Gastrocnemius medialis (tissue), 4 donors: ENCODE data around the gene PLAAT2. TPM values are rescaled to one million over a fixed set of nuclear protein-coding genes. Genes with fewer than 3 reads are reported as not detected.
"Not testable (repeated sequence)": the region's sequence is repeated elsewhere in the genome, so short reads cannot be mapped to it uniquely, and the experiment has no call there.

Experiments
- ATAC-seq, 2 donors: fragments of 150-250 bp; one replicate each; pipeline ENCODE4 v1.9.1; 2016
- DNase-seq, 2 donors: peaks; one replicate each; pipeline ENCODE4 v3.0.0-alpha.2; 2019
- H3K27ac ChIP-seq, 4 donors: fragments of 200-600 bp; sonication (generic); 1 replicate in 1 of 4; 2 replicates in 3 of 4; pipeline ENCODE4 v1.5.1; 2016 to 2018; ENCODE audit warnings: mild to moderate bottlenecking in 2 of 4, moderate library complexity in 1 of 4
- H3K27me3 ChIP-seq, 3 donors: fragments of 200-600 bp; sonication (generic) in 2 of 3; 1 replicate in 1 of 3; 2 replicates in 2 of 3; pipeline versions ENCODE4 v1.5.1 to v1.6.0; 2016 to 2019; ENCODE audit warnings: mild to moderate bottlenecking in 1 of 3, moderate library complexity in 1 of 3
- H3K36me3 ChIP-seq, 2 donors: fragments of 200-600 bp; sonication (generic) in 1 of 2; one replicate each; pipeline ENCODE4 v1.5.1; 2017 to 2018
- H3K4me1 ChIP-seq, 2 donors: fragments of 200-600 bp; sonication (generic) in 1 of 2; one replicate each; pipeline ENCODE4 v1.5.1; 2016 to 2017; ENCODE audit warnings: mild to moderate bottlenecking in 2 of 2
- H3K4me3 ChIP-seq, 4 donors: fragments of 200-600 bp; sonication (generic) in 3 of 4; 1 replicate in 1 of 4; 2 replicates in 3 of 4; pipeline ENCODE4 v1.5.1; 2016 to 2019; ENCODE audit warnings: mild to moderate bottlenecking in 2 of 4
- H3K9me3 ChIP-seq, 3 donors: fragments of 200-600 bp; sonication (generic) in 2 of 3; 1 replicate in 1 of 3; 2 replicates in 2 of 3; pipeline ENCODE4 v1.5.1; 2016 to 2019
- CTCF ChIP-seq, 5 experiments: fragments of 450-650 bp in 3 of 5; fragments of 200-600 bp in 2 of 5; sonication (generic) in 2 of 5; IDR thresholded peaks in 4 of 5; conservative IDR thresholded peaks in 1 of 5; 1 replicate in 4 of 5; 2 replicates in 1 of 5; pipeline ENCODE4 v1.5.1; 2016 to 2019; ENCODE audit warnings: antibody characterized with exemption in 5 of 5, mild to moderate bottlenecking in 3 of 5, moderate library complexity in 3 of 5
- POLR2A ChIP-seq, 2 donors: fragments of 450-650 bp; IDR thresholded peaks; one replicate each; pipeline ENCODE4 v1.6.1; 2017; ENCODE audit warnings: antibody characterized with exemption in 2 of 2, mild to moderate bottlenecking in 2 of 2, moderate library complexity in 2 of 2
- in situ Hi-C, 4 donors: fragments of 200-750 bp; cut with MboI; loops; one replicate each; pipeline versions ENCODE4 v1.15.0 to v1.8.0; 2017; ENCODE audit warnings: low sequenced_read_pairs in 4 of 4
- intact Hi-C: fragments of 100-400 bp; cut with DNase I; formaldehyde crosslinking; loops from one replicate; pipeline ENCODE4 v1.15.1; 2023; ENCODE audit warnings: low total_unique reads
- total RNA-seq, 4 donors: library from RNA; depleted of rRNA; stranded (reverse); fragments of >200 nt; gene quantifications; one replicate each; pipeline versions ENCODE4 v1.1.0 to v1.2.3, GENCODE V29; 2016

Gene PLAAT2
- total RNA-seq, 4 donors from 2014 or later = not detected

DNA sequence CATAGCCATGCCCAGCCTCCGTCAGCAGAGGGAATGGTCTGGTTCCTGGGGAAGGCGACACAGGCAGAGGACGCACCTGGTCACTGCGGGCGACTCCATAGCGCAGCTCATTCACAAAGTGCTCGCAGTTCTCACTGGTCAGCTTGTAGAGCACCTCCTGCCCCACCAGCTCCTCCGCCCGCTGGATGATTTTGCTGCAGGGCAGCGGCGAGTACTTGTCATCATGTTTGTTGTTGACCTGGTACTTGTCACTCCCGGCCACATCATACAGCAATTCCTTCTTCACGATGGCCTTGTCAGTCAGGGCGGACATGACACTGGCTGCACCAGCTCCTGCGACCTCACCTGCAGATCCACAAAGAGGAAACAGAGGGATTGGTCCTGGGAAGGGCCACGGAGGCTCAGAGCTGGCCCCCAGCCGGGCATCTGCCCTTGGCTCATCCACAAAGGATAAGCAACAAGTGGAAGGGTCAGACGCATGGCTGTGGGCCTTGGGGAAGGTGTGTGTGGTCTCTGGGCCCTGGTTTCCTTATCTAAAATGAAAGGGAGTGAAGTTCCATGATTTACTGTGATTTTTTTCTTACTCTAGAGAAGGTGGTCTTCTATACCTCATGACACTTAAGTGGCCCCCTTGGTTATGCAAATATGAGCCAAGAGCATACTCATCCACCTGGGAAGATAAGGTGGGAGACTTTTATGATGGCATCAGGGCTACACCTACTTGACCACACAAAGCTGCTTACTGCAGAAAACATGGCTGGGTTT lies 27.0 kb upstream of the PLAAT2 start:
- ATAC-seq = no peak
- H3K4me1 ChIP-seq = peaks cover 6 to 15% of the 10 kb centered on the region in 2 donors
- no peak overlapping the region for H3K27ac ChIP-seq
- no peak for DNase-seq
- TF ChIP-seq CTCF (IDR thresholded peaks at IDR 0.05 in 4 of 5, conservative IDR thresholded peaks at IDR 0.05 in 1 of 5) = no peak
- TF ChIP-seq POLR2A (IDR thresholded peaks at IDR 0.05) = no peak
- no peaks in the 10 kb centered on the region for H3K9me3 ChIP-seq
- H3K27me3 ChIP-seq = no peaks in the 10 kb centered on the region
- H3K36me3 ChIP-seq = peaks cover 0 to 49% of the 10 kb centered on the region in 2 donors
- in situ Hi-C loops (no loop called here), intact Hi-C loops (no loop called here)
- H3K4me3 ChIP-seq = no peak overlapping the region

- Histone ChIP-seq H3K27me3 (no peaks in the 10 kb centered on the region), H3K36me3 (peaks cover 0 to 54% of the 10 kb centered on the region in 2 donors), H3K9me3 (no peaks in the 10 kb centered on the region), H3K4me1 (peaks cover 6 to 10% of the 10 kb centered on the region in 2 donors), H3K4me3 (no peak overlapping the region), H3K27ac (no peak overlapping the region)
- ATAC-seq (no peak), DNase-seq (no peak)
- in situ Hi-C loops (no loop called here), intact Hi-C loops (no loop called here)
- no peak for TF ChIP-seq POLR2A (IDR thresholded peaks at IDR 0.05)
- TF ChIP-seq CTCF (IDR thresholded peaks at IDR 0.05 in 4 of 5, conservative IDR thresholded peaks at IDR 0.05 in 1 of 5) = no peak
These were observed 25.8 kb upstream of the PLAAT2 start for GRCh38 chr11:63589000-63589399.

- peaks cover 6 to 10% of the 10 kb centered on the region in 2 donors for H3K4me1 ChIP-seq
- H3K4me3 ChIP-seq = no peak overlapping the region
- intact Hi-C loops = no loop called here
- in situ Hi-C loops = no loop called here
- ATAC-seq = no peak
- H3K36me3 ChIP-seq = peaks cover 0 to 59% of the 10 kb centered on the region in 2 donors
- no peak for TF ChIP-seq POLR2A (IDR thresholded peaks at IDR 0.05)
- no peaks in the 10 kb centered on the region for H3K9me3 ChIP-seq
- H3K27ac ChIP-seq = no peak overlapping the region
- no peak for DNase-seq
- no peaks in the 10 kb centered on the region for H3K27me3 ChIP-seq
These were observed 23.4 kb upstream of the PLAAT2 start for GRCh38 chr11:63586451-63587166.

- TF ChIP-seq CTCF (IDR thresholded peaks at IDR 0.05 in 4 of 5, conservative IDR thresholded peaks at IDR 0.05 in 1 of 5) (no peak), POLR2A (IDR thresholded peaks at IDR 0.05) (no peak)
- ATAC-seq (no peak), DNase-seq (no peak)
- in situ Hi-C loops (no loop called here), intact Hi-C loops (no loop called here)
- peaks cover 0 to 60% of the 10 kb centered on the region in 2 donors for H3K36me3 ChIP-seq
- no peaks in the 10 kb centered on the region for H3K27me3 ChIP-seq
- H3K9me3 ChIP-seq = no peaks in the 10 kb centered on the region
- no peak overlapping the region for H3K27ac ChIP-seq
- H3K4me1 ChIP-seq = peaks cover 6 to 10% of the 10 kb centered on the region in 2 donors
- no peak overlapping the region for H3K4me3 ChIP-seq
These were observed 20.1 kb upstream of the PLAAT2 start for GRCh38 chr11:63583357-63583677.

- DNase-seq, in situ Hi-C loops, ATAC-seq, H3K9me3 ChIP-seq, H3K27ac ChIP-seq, H3K4me1 ChIP-seq, intact Hi-C loops, H3K27me3 ChIP-seq, H3K4me3 ChIP-seq: not testable (repeated sequence)
- H3K36me3 ChIP-seq = peaks cover 0 to 53% of the 10 kb centered on the region in 2 donors
These were observed 18.0 kb upstream of the PLAAT2 start for GRCh38 chr11:63581224-63581623.

DNA sequence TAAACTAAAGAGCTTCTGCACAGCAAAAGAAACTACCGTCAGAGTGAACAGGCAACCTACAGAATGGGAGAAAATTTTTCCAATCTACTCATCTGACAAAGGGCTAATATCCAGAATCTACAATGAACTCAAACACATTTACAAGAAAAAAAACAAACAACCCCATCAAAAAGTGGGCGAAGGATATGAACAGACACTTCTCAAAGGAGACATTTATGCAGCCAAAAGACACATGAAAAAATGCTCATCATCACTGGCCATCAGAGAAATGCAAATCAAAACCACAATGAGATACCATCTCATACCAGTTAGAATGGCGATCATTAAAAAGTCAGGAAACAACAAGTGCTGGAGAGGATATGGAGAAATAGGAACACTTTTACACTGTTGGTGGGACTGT lies 15.7 kb upstream of the PLAAT2 start:
- peaks cover 0 to 39% of the 10 kb centered on the region in 2 donors for H3K36me3 ChIP-seq
- in situ Hi-C loops, H3K27ac ChIP-seq, H3K4me3 ChIP-seq, DNase-seq, H3K27me3 ChIP-seq, intact Hi-C loops, H3K9me3 ChIP-seq, ATAC-seq: not testable (repeated sequence)
- H3K4me1 ChIP-seq = peaks cover 19 to 22% of the 10 kb centered on the region in 2 donors
